H1 (cell line): ENCODE results near the gene ABHD16A. TPM values are rescaled to one million over a fixed set of nuclear protein-coding genes. Genes with fewer than 3 reads are reported as not detected.

Source experiments
- ASH2L ChIP-seq: fragments of 200-600, 300-600 bp; sonication (generic); IDR thresholded peaks from one replicate; pipeline ENCODE4 v1.7.1; 2017; ENCODE audit warnings: low read length
- ATF2 ChIP-seq: IDR thresholded peaks from 2 replicates; pipeline ENCODE4 v1.6.1; 2012; ENCODE audit warnings: low read length, inconsistent platforms
- CHD1 ChIP-seq: IDR thresholded peaks from 2 replicates; pipeline ENCODE4 v1.6.1; 2012; ENCODE audit warnings: low read depth, low read length, improper control_type of control experiment
- CHD2 ChIP-seq: IDR thresholded peaks from 2 replicates; pipeline ENCODE4 v1.6.1; 2012; ENCODE audit warnings: low read length, improper control_type of control experiment
- EP300 ChIP-seq, 2 experiments: IDR thresholded peaks; 1 replicate in 1 of 2; 2 replicates in 1 of 2; pipeline ENCODE4 v1.6.1; 2011 to 2012; ENCODE audit warnings: low read depth in 2 of 2, low read length in 2 of 2, mild to moderate bottlenecking in 2 of 2, borderline replicate concordance in 1 of 2, inconsistent platforms in 1 of 2, moderate library complexity in 1 of 2
- GTF2F1 ChIP-seq: IDR thresholded peaks from 2 replicates; pipeline ENCODE4 v1.6.1; 2012; ENCODE audit warnings: low read depth, low read length, improper control_type of control experiment, borderline replicate concordance
- KDM4A ChIP-seq: IDR thresholded peaks from one replicate; pipeline ENCODE4 v1.7.1; 2012; ENCODE audit warnings: low read depth, mild to moderate bottlenecking, moderate library complexity, low read length, inconsistent platforms; ENCODE audit not compliant: severe bottlenecking
- PHF8 ChIP-seq: fragments of 200-600 bp; sonication (generic); conservative IDR thresholded peaks from 2 replicates; pipeline ENCODE4 v1.7.1; 2012; ENCODE audit warnings: low read depth, mild to moderate bottlenecking, inconsistent platforms, low read length, moderate library complexity
- POLR2AphosphoS5 ChIP-seq: IDR thresholded peaks from 2 replicates; pipeline ENCODE4 v1.6.1; 2011; ENCODE audit warnings: low read depth, low read length
- RNF2 ChIP-seq: fragments of 200-900, 300-1000 bp; sonication (generic); IDR thresholded peaks from 2 replicates; pipeline ENCODE4 v1.7.1; 2016; ENCODE audit warnings: borderline replicate concordance, low read depth, mild to moderate bottlenecking, antibody characterized with exemption, low read length; ENCODE audit not compliant: poor library complexity, severe bottlenecking; ENCODE audit errors: missing control alignments
- SAP30 ChIP-seq: fragments of 300-600 bp; sonication (generic); IDR thresholded peaks from 2 replicates; pipeline ENCODE4 v1.7.1; 2012; ENCODE audit warnings: low read length, moderate library complexity, mild to moderate bottlenecking, inconsistent platforms; ENCODE audit not compliant: insufficient read depth, insufficient replicate concordance
- SIN3A ChIP-seq, 2 experiments: IDR thresholded peaks in 1 of 2; conservative IDR thresholded peaks in 1 of 2; 2 replicates each; pipeline ENCODE4 v1.6.1; 2011 to 2012; ENCODE audit warnings: low read length in 2 of 2, improper control_type of control experiment in 1 of 2, low read depth in 1 of 2, mild to moderate bottlenecking in 1 of 2
- SIRT6 ChIP-seq: IDR thresholded peaks from one replicate; pipeline ENCODE4 v1.7.1; 2012; ENCODE audit warnings: low read length, inconsistent platforms
- SIX5 ChIP-seq: IDR thresholded peaks from 2 replicates; pipeline ENCODE4 v1.6.1; 2011; ENCODE audit warnings: mild to moderate bottlenecking, low read depth, low read length
- SP4 ChIP-seq: IDR thresholded peaks from 2 replicates; pipeline ENCODE4 v1.6.1; 2012; ENCODE audit warnings: low read length, inconsistent platforms
- SUZ12 ChIP-seq: fragments of 200-600 bp; sonication (generic); IDR thresholded peaks from 2 replicates; pipeline ENCODE4 v1.6.1; 2012; ENCODE audit warnings: mild to moderate bottlenecking, inconsistent platforms, low read length, moderate library complexity, mixed read lengths
- TAF1 ChIP-seq: IDR thresholded peaks from 2 replicates; pipeline ENCODE4 v1.6.1; 2011; ENCODE audit warnings: mild to moderate bottlenecking, low read depth, low read length
- polyA plus RNA-seq, 7 experiments: library from polyadenylated mRNA; depleted of rRNA in 3 of 7; stranded (reverse) in 5 of 7; unstranded in 2 of 7; fragments of >200 nt in 5 of 7; fragments of 200-250 nt in 2 of 7; gene quantifications; 1 replicate in 5 of 7; 2 replicates in 1 of 7; 4 replicates in 1 of 7; pipeline versions ENCODE4 v1.2.1 to v1.2.3, GENCODE V29; 2011 to 2013; ENCODE audit warnings: missing spikeins in 2 of 7, mixed read lengths in 2 of 7
- total RNA-seq: library from RNA; stranded (reverse); fragmentation: NEBNext Ultra II Directional; extraction: Animal tissue kit (Norgen Biotek cat#: 25700); gene quantifications from 2 replicates; pipeline ENCODE4 v1.2.1, GENCODE V29; 2021
- TF ChIP-seq, protein P1 (sequence below): IDR thresholded peaks from 2 replicates; pipeline ENCODE4 v1.6.1; 2011; ENCODE audit warnings: low read length, improper control_type of control experiment
- TF ChIP-seq, protein P2 (sequence below): IDR thresholded peaks from 2 replicates; pipeline ENCODE4 v1.6.1; 2011; ENCODE audit warnings: low read depth, mild to moderate bottlenecking, low read length; ENCODE audit not compliant: insufficient read depth

Gene ABHD16A
- total and polyA plus RNA-seq, 2 of the 8 experiments (the other 6 are each of a cell fraction or from before 2014, with no cell fraction given), result 32.9 to 40.2 TPM

DNA sequence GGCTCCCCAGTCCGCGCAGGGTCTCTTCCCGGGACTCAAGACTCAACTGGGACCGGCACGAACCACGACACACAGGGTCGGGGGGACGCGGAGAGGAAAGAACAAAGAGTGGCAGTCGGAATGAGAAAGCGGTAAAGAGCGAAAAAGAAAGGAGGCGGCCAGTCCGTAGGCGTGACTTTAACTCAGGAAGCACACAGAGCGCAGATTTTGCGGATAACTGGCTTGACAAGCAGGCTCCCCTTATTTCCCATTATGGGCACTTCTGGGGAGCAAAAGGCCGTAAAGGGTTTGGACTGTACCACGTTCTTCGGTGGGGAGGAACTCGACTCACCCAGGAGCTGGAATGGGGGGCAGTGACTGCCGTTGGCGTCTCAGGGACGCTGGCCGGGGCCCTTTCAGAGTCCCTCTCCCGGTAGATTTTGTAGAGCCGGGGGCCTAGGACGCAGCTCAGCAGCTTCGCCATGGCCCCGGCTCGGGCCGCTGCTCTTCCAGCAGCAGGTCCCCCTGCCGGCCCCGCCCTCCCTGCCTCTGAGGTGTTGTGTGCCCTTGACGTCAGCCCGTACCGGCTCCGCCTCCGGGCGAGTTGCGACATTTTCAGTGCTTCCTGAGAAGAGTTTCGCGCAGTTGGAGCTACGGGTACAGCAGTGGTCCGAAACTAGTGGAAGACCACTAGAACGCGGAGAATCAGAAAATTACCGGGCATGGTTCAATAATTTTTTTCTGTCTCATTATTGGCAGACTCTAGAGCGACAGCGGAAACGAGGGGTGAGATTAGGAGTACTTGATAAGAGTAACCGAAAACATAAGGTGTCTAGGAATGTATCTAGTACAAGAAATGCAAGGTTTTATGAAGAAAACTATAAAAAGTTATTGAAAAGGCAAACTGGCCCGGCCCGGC lies at the start of gene ABHD16A (continued):
- peak; percentile 15 to 76; a peak in 2 of 4 replicates for TF ChIP-seq SIN3A (conservative IDR thresholded peaks at IDR 0.05 in 1 of 2, IDR thresholded peaks at IDR 0.05 in 1 of 2; ENCODE audit: low read depth in 1 of 2, low read length in 2 of 2)
- peak; percentile 69 for TF ChIP-seq TAF1
- TF ChIP-seq SUZ12, result no peak
- peak; percentile 83 for TF ChIP-seq ATF2
- TF ChIP-seq RNF2, result no peak
- peak; percentile 92 for TF ChIP-seq SAP30
- TF ChIP-seq PHF8, result peak; percentile 96
- peak; percentile 23 to 88 for TF ChIP-seq EP300 (IDR thresholded peaks at IDR 0.05; ENCODE audit: borderline replicate concordance in 1 of 2, low read depth in 2 of 2, low read length in 2 of 2)
- TF ChIP-seq GTF2F1, result no peak
- TF ChIP-seq CHD1, result peak; percentile 92
- no peak for TF ChIP-seq SIRT6
- no peak for TF ChIP-seq POLR2AphosphoS5
- TF ChIP-seq CHD2, result no peak
- TF ChIP-seq SIX5, result peak; percentile 27; the same call in 1 of the 2 replicates
- no peak for TF ChIP-seq SP4
- TF ChIP-seq, protein P1, sequence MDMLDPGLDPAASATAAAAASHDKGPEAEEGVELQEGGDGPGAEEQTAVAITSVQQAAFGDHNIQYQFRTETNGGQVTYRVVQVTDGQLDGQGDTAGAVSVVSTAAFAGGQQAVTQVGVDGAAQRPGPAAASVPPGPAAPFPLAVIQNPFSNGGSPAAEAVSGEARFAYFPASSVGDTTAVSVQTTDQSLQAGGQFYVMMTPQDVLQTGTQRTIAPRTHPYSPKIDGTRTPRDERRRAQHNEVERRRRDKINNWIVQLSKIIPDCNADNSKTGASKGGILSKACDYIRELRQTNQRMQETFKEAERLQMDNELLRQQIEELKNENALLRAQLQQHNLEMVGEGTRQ, result no peak
- TF ChIP-seq, protein P2, sequence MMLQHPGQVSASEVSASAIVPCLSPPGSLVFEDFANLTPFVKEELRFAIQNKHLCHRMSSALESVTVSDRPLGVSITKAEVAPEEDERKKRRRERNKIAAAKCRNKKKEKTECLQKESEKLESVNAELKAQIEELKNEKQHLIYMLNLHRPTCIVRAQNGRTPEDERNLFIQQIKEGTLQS, result no peak
- TF ChIP-seq KDM4A, result peak; percentile 66
- peak; percentile 58 for TF ChIP-seq ASH2L
